GM12891 (cell line): ENCODE results near the gene FRRS1.

Source experiments
- PAX5 ChIP-seq: IDR thresholded peaks from 2 replicates; pipeline ENCODE4 v1.6.1; 2011; ENCODE audit warnings: low read length, moderate library complexity, mild to moderate bottlenecking; ENCODE audit not compliant: insufficient read depth, severe bottlenecking
- POLR2A ChIP-seq: IDR thresholded peaks from 2 replicates; pipeline ENCODE4 v1.6.1; 2011; ENCODE audit warnings: low read depth, low read length, control low read depth
- POLR2AphosphoS5 ChIP-seq: IDR thresholded peaks from 2 replicates; pipeline ENCODE4 v1.6.1; 2011; ENCODE audit warnings: low read depth, low read length, control low read depth

DNA sequence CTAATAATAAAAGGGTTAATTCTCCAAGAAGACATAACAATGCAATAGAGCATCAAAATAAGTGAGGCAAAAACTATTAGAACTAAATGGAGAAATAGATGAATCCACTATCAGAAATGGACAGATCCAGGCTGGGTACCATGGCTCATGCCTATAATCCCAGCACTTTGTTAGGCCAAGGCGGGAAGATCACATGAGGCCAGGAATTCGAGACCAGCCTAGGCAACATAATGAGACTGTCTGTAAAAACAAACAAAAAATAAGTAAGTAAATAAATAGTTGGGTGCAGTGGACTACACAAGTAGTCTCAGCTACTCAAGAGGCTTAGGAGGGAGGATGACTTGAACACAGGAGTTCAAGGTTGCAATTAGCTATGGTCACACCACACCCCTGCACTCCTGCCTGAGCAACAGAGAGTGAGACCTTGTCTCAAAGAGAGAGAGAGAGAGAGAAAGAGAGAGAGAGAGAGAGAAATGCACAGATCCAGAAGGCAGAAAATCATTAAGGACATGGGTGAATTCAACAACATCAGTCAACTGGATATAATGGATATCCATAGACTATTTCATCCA, 12.3 kb downstream of the FRRS1 start:
- no peak for TF ChIP-seq POLR2A
- TF ChIP-seq POLR2AphosphoS5 = no peak
- TF ChIP-seq PAX5 = no peak
